ELR (cell line): ENCODE data around the gene MAU2.

ENCODE experiments used
- DNase-seq: peaks from one replicate; pipeline ENCODE4 v3.0.0-alpha.2; 2015; ENCODE audit warnings: low read depth

The MAU2 gene

DNA sequence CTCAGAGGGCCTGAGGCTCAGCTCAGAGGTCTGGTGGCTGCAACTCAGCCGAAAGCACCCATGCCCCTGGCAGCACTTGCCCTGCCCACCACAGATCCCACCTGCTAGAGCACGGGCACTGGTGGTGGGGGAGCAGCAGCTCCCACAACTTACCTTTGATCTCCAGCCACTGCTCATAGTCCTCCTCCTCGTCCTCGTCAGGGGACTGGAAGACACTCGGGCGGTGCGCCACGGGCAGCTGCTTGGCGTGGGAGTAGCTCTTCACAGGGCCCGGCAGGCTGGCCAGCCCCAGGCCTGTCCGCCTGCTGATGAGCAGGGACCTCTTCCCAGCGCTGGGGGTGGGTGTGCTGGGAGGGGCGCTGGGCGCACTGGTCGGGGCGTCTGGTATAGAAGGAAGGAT is 14.9 kb upstream of the MAU2 start:
- DNase-seq: no peak

DNA sequence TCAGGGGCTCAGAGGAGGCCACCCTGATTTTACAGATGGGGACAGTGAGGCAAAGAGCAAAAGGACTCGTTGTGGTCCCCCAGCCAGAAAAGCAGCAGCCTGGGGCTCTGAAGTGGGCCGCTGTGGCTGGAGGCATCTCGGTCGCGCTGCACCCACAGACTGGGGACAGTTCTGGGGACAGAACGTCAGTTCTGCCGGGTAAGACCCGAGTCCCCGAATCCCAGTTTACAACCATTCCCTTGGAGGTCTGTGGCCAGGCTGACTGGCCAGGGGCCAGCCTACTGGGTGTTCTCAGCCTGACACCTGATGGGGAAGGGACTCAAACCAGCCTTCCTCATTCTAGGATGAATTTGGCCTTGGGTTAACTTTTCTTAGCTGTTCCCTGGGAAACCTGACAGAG is 14.4 kb upstream of the MAU2 start:
- no peak for DNase-seq

- no peak for DNase-seq
These were observed 12.3 kb upstream of the MAU2 start for GRCh38 chr19:19308373-19308772.

DNA sequence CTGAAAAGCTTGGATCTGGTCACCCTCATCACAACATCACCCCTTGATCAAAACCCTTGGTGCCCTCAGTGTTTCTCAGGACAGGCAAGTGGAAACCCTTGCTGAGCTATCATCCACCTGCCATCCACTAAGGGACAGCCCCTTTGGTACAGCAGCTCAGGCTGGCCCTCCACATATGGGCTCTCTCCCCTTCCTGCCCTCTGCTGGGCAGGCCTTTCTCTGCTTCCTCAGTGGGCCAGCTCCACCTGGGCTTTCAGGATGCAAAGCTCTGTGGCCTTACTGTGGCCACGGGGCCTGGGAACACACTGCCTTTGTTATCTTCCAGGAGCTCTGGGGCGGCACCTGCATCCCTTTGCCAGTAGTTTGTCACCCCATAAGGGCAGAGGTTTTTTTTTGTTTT is 5.2 kb upstream of the MAU2 start:
- DNase-seq: no peak

DNA sequence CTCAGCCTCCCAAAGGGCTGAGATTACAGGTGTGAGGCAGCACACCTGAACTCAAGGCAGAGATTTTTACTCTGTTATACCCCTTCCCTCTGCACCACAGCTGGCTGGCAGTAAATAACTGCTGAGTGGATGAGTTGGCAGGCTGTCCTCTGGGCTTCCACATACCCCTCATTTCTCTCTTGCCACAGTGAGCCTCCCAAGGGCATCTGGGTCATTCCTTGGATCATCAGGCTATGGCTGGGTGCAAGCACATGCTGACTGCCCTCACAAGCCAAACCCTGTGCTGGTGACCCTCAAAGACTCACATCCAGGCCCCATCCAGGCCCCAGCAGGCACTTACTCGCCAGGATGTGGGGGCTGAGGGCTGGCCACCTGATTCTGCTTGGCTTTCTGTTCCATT is 4.5 kb upstream of the MAU2 start:
- no peak for DNase-seq

- peak; percentile 13 for DNase-seq
These were observed 783 bp upstream of the MAU2 start for GRCh38 chr19:19319732-19320360.

DNA sequence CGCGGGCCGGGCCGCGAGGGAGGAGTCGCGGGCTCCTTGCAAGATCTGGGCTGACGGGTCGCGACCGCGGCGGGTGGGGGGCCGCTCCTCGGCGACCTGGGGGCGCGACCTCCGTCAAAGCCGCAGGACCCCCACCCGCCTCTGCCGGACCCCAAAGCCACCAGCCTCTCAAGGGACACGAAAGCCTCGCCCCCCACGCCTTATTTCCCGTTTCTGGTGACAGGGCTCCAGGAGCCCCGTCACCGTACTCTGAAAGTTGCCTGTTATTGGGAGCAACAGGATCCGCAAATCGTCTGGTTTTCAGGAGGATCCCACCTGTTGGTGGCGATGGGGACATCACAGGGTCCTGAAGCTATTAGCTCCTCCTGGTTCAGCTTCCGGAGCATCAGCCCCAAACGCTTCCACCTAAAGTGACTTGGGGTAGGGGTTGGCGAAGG is 530 bp downstream of the MAU2 start:
- DNase-seq: peak; percentile 44

DNA sequence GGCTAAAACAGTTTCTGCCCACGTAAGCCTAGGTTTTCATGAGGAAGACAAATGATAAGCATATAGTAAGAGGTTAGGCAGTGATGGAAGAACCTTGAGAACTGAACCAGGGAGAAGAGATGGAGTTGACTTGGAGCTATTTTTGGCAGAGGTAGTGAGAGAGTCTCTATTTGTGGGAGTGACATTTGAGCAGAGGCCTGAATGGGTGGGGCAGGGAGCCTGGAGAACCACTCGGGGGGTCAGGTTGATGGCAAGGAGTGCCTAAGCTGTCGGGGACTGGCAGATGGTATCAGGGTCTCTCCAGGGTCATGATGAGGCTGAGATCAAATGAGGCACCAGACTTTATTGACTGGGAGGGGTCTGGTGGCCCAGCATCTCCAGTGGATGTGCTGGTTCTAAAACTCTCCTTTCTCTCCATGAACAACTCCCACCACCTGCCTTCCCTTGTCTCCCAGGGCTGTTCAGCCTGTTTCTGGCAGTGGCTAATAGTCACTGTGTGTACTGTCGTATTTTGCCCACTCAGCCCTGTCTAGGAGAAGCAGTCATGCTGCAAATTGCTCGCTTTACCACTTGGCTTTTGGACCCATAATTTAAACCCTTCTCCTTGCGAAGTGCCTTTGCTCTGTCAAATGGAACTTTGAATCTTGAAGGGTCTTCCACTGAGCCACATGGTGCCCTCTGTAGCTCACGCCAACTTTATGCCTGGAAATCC is 3.6 kb downstream of the MAU2 start:
- no peak for DNase-seq

DNA sequence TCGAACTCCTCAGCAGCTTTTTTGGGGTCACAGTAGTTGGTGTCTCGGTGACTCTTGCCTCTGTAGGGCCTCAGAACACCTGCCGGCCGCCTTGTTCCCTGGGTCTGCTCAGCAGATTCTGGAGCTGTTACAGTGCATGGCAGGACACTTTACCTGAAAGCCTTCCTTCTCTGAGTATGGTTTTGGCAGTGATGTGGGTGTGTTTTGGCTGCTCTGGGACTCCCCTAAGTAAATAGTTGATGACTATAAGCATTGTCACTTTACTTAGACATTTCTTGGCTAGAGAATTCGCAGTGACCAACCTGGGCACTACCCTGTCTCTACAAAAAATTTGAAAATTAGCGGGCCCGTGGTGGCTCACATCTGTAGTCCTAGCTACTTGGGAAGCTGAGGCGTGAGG is 7.0 kb downstream of the MAU2 start:
- no peak for DNase-seq

GRCh38 chr19:19329126-19329525 is 8.5 kb downstream of the MAU2 start:
- DNase-seq: peak; percentile 32

DNA sequence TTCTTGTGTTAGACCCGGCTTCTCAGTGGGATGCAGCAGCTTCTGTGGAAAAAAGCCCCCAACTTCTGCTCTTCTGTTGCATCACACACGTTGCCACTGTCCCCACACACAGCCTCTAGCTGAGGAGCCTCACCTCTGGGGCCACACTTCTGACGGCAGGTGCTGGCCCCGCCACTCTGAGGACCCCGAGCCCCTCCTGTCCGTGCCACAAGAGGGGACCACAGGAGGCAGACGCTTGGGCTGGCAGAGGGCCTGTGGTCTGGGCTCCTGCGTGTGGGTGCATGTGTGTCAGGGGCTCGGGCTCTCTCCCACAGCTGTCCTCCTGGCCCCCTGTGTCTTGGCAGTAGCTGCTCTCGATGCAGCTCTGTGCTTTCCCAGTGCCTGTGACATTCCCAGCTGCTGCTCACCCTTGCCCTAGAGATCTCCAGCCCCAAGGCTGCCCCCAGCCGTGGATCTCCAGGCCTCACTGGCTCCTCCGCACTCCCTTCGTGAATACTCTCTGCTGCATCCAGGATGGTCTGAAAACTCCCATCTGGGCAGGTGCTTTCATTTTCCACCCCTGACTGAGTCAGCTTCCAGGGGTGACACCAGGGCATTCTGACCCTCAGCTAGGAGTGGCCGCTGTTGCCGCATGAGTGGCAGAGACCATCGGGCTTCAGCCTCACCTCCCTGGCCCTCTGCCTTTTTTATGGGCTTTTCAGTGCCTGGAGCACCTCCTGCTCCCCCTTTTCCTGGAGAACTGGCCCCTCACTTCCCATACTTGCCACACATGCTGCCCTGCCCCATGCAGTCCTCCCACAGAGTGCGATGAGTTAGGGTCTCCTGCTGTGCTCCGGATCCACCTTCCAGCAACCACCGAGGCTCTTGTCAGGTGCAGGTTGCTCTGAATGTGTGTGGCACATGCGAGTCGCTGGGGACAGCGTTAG is 13.7 kb downstream of the MAU2 start:
- no peak for DNase-seq

DNA sequence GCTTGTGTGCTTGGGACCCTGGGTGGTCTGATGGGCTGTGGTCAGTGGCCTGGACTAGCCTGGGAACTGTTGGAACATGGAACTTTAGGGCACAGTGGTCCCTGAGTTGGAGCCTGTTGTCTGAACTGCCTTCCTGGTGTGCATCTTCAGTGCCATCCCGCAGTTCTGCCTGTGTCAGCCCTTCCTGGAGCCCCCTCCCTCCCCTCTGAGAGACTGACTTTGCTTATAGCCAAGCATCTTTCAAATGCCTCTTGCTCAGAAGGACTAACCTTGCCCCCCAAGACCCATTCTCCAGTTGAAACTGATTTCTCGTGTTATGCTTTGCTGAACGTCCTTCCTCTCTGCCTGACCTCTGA is 14.3 kb downstream of the MAU2 start:
- DNase-seq: no peak

GRCh38 chr19:19335408-19336158 is 15.0 kb downstream of the MAU2 start:
- no peak for DNase-seq

DNA sequence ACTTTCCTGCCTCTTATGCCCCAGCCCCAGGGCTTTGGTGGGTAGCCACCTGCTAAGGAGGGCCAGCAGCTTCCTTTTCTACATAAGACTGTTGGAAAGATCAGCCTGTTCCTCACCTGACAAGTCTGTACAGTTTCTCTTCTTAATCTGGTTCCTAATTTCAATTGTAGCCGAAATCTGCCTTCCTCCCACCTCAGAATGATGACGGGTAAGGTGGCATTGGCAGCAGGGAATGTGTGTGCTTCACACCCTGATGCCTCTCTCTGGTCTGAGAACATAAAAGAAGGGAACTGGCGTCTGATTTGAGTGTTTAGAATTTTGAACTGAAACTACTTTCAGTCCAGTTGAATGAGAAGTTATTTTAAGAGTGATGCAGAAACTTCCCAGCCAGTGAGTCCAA is 16.0 kb downstream of the MAU2 start:
- DNase-seq: no peak

- DNase-seq: no peak
These were observed 16.5 kb downstream of the MAU2 start for GRCh38 chr19:19337120-19337519.

DNA sequence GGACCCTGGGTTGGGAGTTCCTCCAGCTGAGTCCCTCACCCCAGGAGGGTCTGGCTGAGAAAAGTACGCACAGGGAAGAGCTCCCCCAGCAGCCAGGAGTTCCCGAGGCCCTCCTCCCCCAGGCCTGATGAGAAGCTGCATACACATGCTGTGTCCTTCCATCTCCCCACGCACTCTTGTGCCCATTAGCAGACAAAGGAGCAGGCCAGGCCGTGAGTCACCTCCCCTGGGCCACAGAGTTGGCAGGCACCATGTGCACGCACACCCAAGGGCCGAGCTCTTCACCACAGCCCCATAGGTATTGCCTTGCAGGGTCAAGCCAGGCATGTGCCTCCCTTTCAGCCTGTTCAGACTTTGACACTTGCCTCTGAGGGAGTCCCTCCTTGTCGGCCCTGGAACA is 17.5 kb downstream of the MAU2 start:
- no peak for DNase-seq

DNA sequence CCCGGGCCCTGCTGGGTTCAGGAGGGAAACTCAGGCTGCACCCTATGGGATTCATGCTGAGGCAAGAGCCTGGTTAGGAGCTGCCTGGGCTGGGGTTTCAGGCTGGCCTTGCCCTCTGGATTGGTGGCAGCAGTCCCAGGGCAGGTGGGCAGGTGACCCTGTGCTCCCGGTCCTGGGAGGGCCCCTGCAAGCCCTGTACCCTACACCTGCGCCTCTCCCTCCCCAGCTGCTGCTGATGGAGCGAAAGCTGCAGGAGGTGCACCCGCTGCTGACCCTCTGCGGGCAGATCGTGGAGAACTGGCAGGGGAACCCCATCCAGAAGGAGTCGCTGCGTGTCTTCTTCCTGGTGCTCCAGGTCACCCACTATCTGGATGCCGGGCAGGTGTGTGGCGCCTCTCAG is 20.4 kb downstream of the MAU2 start:
- no peak for DNase-seq

DNA sequence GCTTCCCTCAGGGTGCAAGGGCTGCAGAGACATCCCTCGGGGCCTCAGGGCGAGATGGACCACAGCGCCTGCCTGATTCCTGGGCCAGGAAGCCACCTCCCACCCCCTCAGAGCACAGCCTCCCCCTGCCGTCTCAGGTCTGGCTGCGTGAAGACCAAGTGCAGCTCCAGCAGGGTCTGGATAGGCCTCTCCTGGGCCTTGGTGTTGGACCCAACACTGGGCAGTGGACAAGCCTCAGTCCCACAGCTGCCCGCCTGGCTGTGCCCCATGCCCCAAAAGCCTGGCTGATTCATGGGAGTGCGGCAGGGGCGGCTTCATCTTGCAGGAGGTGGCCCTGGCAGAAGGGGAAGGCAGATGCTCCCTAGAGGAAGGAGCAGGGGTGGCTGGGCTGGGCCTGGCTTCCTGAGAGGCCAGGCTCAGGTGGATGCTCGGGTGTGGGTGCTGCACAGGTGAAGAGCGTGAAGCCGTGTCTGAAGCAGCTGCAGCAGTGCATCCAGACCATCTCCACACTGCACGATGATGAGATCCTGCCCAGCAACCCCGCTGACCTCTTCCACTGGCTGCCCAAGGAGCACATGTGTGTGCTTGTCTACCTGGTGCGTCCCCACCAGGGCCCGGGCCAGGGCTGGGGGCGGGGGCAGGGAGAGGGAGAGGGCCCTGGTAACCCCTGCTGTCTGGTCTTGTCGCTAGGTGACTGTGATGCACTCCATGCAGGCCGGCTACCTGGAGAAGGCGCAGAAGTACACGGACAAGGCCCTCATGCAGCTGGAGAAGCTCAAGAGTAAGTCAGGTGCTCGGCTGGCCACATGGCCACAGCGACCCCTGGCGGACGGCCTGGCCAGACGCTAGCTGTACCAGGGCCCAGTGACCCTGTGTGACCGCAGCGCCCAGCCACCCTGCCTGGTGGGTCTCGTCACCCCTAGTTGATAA is 21.7 kb downstream of the MAU2 start:
- peak; percentile 67 for DNase-seq

- DNase-seq: no peak
These were observed 22.4 kb downstream of the MAU2 start for GRCh38 chr19:19343016-19343362.

DNA sequence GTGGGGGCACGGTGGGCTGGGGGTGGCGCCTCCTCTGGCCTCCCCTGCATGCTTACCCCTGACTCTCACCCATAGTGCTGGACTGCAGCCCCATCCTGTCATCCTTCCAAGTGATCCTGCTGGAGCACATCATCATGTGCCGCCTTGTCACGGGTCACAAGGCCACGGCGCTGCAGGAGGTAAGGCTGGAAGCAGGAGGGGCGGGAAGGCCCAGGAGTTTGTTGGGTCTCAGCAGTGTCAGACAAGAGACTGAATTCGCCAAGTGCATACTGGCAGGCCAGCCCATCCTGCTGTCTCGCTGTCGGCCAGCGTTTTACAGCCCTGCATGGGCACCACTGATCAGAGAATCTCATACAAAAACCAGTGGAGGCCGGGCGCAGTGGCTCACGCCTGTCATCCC is 23.1 kb downstream of the MAU2 start:
- no peak for DNase-seq

DNA sequence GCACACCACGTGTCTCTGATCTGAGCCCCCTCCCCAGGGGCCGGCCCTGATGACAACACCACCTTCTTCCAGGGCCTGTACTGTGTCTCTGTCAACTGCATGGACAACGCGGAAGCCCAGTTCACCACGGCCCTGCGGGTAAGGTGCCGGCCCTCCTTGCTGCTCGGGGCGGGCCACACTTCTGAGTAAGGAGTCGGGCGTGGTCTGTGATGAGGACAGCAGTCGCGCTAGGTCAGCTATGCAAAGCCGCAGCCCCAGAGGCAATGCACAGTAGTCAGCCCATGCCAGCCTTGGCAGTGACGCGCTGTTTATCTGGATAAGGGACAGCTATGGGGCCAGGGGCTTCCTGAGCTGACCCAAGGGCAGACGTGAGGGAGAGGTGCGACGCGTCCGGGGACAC is 24.6 kb downstream of the MAU2 start:
- no peak for DNase-seq
